Activated T-helper 9 cell treated with anti-CD3 and anti-CD28 coated beads, Interleukin-2, amount 50 U/mL, for 16 hours (primary cell): ENCODE results near the gene FBXO15.

Experiments used
- DNase-seq: peaks from one replicate; pipeline ENCODE4 v3.0.0-alpha.2; 2020; ENCODE audit warnings: low read depth

FBXO15 gene

GRCh38 chr18:74062037-74062436, 85.6 kb downstream of the FBXO15 start:
- no peak for DNase-seq

GRCh38 chr18:74060579-74060978, 87.1 kb downstream of the FBXO15 start:
- DNase-seq = no peak

GRCh38 chr18:74050807-74051206, 96.8 kb downstream of the FBXO15 start:
- no peak for DNase-seq

GRCh38 chr18:74040459-74041332, 106.9 kb downstream of the FBXO15 start:
- peak; percentile 39 for DNase-seq

GRCh38 chr18:74040008-74040407, 107.6 kb downstream of the FBXO15 start:
- no peak for DNase-seq

GRCh38 chr18:74029161-74029560, 118.5 kb downstream of the FBXO15 start:
- DNase-seq = no peak
